Posterior vena cava (tissue), 2 donors: ENCODE results near the gene FBN1. TPM values are rescaled to one million over a fixed set of nuclear protein-coding genes. Genes with fewer than 3 reads are reported as not detected.

ENCODE experiments used
- DNase-seq: peaks from one replicate; pipeline ENCODE4 v3.0.0-alpha.2; 2020; ENCODE audit warnings: low spot score
- intact Hi-C, 2 donors: fragments of 100-400 bp; cut with DNase I; formaldehyde crosslinking; loops; one replicate each; pipeline versions ENCODE4 v1.14.1 to v1.14.2; 2022 to 2023
- total RNA-seq, 2 donors: library from RNA; stranded (reverse); fragmentation: NEBNext Ultra II Directional; extraction: Animal tissue kit (Norgen Biotek cat#: 25700); gene quantifications; one replicate each; pipeline ENCODE4 v1.2.1, GENCODE V29; 2021
- donor health status: DM: yes; HTN: yes; CAD: no.
- donor health status: DM: yes; HTN: yes; CAD: no.

Gene FBN1
- total RNA-seq, 2 donors from 2014 or later: 194 to 541 TPM

GRCh38 chr15:48426044-48426443 is 219.5 kb downstream of the FBN1 start:
- intact Hi-C loops: no loop called here
- no peak for DNase-seq

- intact Hi-C loops: no loop called here
- DNase-seq: no peak
These were observed 220.5 kb downstream of the FBN1 start for GRCh38 chr15:48425051-48425450.

GRCh38 chr15:48423896-48424475 is 221.5 kb downstream of the FBN1 start:
- no peak for DNase-seq
- intact Hi-C loops: no loop called here

DNA sequence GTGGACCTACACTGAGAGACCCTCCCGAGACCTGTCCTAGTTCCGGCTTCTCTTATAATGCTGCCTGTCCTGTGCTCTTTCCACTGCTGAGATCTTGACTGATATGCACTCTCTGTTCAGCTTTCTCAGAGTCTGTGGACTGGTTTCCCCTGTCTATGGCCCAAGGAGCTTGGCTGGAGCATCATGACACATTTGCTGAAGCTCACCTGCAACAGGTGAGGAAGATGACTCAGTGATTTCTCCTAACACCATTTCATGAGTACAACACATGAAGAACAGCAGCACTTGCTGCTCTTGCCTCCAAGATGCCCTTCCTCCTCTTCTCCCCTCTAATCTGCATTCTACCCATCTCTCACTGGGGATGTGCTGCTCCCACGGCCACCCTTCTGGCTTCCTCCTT is 222.2 kb downstream of the FBN1 start:
- no peak for DNase-seq
- intact Hi-C loops: no loop called here

DNA sequence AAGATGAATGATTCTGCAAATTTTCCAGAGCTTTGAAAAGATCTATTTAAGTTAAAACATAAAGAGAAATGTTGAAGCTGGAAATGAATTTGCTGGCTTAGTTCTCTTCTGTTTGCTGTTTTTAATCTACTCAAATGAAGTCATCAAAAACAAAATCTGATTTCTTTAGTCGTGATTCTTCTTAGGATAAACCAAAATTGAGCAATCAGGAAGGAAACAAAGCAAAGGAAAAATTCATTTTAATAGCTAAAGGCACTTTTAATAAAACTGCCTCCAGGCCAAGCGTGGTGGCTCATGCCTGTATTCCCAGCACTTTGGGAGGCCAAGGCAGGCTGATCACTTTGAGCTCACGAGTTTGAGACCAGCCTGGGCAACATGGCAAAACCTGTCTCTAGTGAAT is 223.1 kb downstream of the FBN1 start:
- intact Hi-C loops: no loop called here
- no peak for DNase-seq

- DNase-seq: no peak
- intact Hi-C loops: no loop called here
These were observed 224.1 kb downstream of the FBN1 start for GRCh38 chr15:48421362-48421761.

GRCh38 chr15:48419896-48420295 is 225.6 kb downstream of the FBN1 start:
- intact Hi-C loops: no loop called here

GRCh38 chr15:48418343-48418742 is 227.2 kb downstream of the FBN1 start:
- DNase-seq: no peak
- intact Hi-C loops: no loop called here

More at GRCh38 chr15:48419896-48420295, 225.6 kb downstream of the FBN1 start:
- DNase-seq: no peak

DNA sequence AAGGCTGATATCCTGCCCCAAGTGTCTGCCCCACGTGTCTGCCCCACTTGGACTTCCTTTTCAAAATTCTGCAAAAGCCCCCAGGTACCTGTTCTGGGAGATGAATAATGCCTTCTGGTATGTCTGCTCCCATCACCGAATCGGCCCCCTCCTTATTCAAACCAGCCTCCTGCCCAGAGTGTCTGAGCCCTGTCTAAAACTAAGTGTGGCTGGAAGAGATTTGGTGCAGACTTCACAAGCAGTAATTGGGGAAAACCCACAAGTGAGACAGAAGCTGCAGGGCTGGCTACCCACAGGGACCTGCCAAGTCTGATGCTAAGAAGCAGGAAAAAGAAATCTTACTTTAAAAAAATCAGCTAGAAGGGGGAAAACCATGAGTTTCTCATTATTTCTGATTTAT is 229.2 kb downstream of the FBN1 start:
- DNase-seq: no peak
- intact Hi-C loops: no loop called here

GRCh38 chr15:48415036-48415886 is 230.2 kb downstream of the FBN1 start:
- no peak for DNase-seq
- intact Hi-C loops: no loop called here

GRCh38 chr15:48414015-48414414 is 231.5 kb downstream of the FBN1 start:
- intact Hi-C loops: no loop called here
- DNase-seq: no peak

DNA sequence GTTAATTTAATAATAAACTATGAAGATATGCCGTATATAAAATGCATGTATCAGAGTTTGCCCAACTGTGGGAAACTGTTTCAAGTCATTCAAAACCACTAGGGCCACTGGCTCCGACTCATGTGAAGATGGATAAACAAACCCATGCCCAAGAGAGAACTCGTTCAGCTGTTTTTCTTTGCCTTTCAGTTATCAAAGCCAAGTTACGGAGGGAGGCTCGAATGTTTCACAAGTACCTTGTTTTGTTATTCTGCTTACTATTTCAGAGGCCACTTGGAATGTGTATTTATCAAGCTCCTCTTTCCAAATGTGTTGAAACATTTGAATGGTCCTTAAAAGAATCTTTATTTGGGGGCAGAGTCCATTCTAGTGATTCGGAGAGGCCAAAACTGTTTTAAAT is 232.2 kb downstream of the FBN1 start:
- intact Hi-C loops: no loop called here
- DNase-seq: no peak

GRCh38 chr15:48411971-48412591 is 233.4 kb downstream of the FBN1 start:
- intact Hi-C loops: no loop called here
- DNase-seq: no peak

- DNase-seq: no peak
- intact Hi-C loops: no loop called here
These were observed 235.9 kb downstream of the FBN1 start for GRCh38 chr15:48409623-48410022.

- DNase-seq: no peak
These were observed 237.2 kb downstream of the FBN1 start for GRCh38 chr15:48408327-48408726.

DNA sequence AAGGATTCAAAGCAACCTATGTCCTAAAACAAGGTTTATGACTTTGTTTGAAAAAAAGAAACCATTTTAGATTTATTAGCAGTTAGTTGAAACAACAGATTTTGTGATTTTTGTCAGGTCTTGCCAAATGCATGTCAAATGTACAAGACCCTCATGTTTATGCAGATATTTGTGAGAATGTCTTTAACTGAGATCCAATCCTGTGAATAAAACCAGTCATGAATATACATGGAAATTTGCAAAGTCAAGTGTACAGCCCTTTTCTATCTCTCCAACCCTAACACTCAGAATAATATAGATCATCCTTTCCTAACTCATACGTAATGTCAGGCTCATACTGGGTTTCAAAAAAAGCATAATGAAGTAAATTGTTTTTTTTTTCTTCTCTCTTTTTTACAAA is 237.9 kb downstream of the FBN1 start:
- intact Hi-C loops: no loop called here
- DNase-seq: no peak

More at GRCh38 chr15:48408327-48408726, 237.2 kb downstream of the FBN1 start:
- intact Hi-C loops: no loop called here

GRCh38 chr15:48406911-48407310 is 238.6 kb downstream of the FBN1 start:
- no peak for DNase-seq
- intact Hi-C loops: no loop called here

DNA sequence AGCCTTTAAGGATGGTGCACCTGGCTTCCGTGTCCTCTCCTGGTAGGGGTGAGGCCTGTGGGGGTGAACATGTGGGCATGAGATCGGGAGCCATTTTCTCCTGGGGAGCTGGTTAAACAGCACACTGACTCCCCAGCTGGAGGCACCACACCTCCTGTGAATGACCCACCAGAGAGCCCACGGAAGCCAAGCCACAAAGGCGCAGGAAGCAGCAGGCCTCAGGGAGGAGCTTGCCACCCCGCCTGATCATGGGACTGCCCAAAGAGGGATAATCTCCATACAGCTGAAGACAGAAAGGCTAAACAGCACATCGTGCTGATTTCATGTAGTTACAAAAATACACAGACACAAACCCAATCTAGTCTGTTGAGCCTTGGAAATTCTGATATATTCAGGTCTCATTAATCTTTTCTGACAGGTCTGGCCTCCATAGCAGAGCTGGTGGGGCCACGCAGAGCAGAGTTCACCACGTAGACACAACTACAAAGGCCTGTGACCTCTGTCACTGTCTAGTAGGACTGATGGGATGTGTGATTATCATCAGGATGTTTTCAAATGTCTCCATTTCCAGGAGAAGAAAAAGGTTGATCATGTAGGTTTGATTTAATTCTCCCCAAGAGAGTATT is 239.1 kb downstream of the FBN1 start:
- intact Hi-C loops: no loop called here
- DNase-seq: peak; percentile 75

DNA sequence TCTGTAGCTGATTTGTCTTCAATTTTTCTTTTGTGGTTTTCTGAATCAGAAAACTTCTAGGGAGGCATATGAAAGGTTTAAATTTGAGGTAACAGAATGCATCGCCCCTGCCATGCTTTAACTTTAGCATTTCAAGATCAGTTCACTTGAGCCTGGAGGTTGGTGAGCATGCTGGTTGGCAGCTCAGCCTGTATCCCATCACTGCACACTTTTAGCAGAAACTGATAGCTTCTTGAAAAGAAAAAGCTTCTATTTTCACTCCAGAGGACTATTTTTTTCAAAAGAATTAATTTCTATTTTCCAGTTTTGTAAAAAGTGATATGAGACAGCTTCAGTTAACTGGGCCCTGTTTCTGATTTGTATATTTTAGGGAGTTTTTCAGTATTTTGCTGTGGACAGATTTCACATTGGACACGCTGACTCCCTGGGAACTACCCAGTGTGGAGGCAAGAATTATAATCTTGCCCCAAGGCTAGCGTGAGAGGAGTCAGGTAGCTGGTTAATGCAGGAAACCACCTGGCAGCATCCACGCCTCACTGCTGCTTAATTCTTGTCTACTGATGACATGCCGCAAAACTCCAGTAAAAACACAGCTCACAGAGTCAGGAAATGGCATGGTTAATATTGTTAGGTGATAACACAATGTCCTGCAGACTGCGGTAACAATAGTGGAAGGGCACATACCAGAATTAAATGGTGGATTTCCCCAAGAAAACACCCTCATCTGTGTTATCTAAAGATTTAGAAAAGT is 242.9 kb downstream of the FBN1 start:
- intact Hi-C loops: no loop called here
- no peak for DNase-seq
